T47D (cell line): ENCODE data around the gene ASB18.
"Not testable (repeated sequence)": the region's sequence is repeated elsewhere in the genome, so short reads cannot be mapped to it uniquely, and the experiment has no call there.

Source experiments
- DNase-seq, 2 experiments: peaks; one replicate each; pipeline versions ENCODE4 v3.0.0 to v3.0.0-alpha.2; 2011 to 2012; ENCODE audit warnings: low read depth in 1 of 2, low spot score in 1 of 2
- JUND ChIP-seq: IDR thresholded peaks from 2 replicates; pipeline ENCODE4 v1.6.1; 2012; ENCODE audit warnings: low read depth
- in situ Hi-C: cut with HindIII; loops from 2 replicates; pipeline ENCODE4 v1.10.0; 2016; ENCODE audit warnings: low sequenced_read_pairs, low pct_unique_long_range_greater_than_20kb

The ASB18 gene

DNA sequence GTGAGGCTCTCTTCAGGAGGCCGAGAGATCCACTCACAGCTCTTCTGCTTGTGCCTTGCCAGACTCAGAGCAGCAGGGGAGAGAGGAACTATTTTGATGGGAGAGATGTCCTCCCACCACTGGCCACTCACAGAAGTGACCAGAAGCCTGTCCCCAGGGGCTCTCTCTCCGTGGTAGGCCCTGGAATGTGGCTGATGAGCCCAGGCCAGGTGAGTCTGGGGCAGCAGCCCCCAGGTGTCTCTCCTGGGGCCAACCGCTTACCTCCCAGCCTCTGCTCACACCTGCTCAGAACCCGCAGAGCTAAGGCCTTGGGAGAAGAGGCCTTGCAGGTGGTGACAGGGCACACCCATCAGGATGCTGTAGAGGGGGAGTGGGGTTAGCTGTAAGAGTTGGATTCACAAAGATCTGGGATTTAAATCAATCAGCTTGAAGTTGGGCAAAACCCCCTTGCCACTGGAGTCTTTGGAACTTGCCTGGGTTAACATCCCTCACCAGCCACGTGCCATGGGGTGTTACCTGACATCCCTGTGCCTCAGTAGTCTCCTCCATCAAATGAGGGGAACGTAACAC lies 29.1 kb upstream of the ASB18 start:
- no peak for DNase-seq
- in situ Hi-C loops = no loop called here
- TF ChIP-seq JUND = no peak

DNA sequence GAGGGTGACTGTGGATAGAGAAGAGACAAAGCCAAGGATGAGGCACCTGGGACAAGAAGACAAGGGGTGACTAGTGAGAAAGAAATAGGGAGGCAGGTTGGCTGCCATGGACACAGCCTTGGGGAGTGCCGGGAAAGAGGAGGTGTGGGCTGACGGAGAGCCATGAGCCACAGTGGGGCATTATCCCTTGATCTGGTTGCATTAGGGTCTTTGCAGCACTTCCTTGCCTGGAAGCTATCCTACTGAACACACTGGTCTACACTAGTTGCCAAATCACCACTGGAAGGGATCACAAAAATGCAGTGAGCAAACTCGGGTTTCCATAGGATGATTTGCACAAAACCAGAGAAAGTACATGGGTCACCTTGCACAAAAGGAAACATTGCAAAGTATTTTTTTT lies 27.7 kb upstream of the ASB18 start:
- no peak for TF ChIP-seq JUND
- DNase-seq = no peak
- in situ Hi-C loops = no loop called here

DNA sequence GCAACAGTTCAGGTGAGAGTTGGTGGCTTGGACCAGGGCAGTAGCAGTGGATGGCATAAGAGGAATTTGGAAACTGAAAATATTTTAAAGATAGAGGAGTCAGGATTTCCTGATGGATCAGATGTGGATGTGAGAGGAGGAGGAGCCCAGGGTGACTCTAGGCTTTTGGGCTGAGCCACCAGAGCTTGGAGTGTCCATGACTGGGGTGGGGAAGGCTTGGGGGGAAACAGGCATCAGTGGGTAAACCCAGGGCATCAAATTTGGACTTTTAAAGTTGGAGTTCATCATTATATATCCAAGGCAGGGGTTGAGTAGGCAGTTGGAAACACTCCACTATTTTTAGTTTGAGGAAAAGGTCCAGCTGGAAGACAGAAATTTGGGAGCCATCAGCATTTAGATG lies 27.3 kb upstream of the ASB18 start:
- in situ Hi-C loops = no loop called here
- TF ChIP-seq JUND = no peak
- no peak for DNase-seq

DNA sequence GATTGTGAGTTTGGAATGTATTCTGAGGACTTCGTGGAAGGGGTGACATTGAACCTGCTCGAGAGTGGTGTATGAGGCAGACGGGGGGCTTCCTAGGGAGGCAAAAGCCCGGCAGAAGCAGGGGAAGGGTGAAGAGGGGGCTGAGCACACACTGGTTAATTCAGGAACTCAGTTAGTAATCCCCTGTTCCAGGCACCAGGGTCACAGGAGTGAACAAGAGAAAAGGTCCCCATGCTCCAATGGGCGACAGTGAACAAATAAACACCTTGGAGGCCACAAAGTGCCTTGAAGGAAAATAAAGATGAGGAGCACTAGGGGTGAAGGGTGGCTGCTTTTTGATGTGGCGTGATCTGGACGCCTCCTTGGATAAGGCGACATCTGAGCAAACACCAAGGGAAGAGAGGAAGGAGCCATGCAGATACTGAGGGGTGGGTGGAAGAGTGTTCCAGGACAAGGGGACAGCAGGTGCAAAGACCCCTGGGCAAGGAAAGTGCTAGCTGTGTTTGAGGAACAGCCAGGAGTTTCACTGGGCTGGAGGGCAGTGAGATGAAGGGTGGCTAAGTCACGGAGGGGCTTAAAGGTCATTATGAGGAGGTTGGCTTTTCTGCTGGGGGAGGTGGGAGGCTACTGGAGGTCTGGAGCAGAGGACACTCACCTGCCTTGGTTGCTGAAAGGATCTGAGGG lies 26.7 kb upstream of the ASB18 start:
- in situ Hi-C loops = no loop called here
- no peak for TF ChIP-seq JUND
- DNase-seq = no peak

DNA sequence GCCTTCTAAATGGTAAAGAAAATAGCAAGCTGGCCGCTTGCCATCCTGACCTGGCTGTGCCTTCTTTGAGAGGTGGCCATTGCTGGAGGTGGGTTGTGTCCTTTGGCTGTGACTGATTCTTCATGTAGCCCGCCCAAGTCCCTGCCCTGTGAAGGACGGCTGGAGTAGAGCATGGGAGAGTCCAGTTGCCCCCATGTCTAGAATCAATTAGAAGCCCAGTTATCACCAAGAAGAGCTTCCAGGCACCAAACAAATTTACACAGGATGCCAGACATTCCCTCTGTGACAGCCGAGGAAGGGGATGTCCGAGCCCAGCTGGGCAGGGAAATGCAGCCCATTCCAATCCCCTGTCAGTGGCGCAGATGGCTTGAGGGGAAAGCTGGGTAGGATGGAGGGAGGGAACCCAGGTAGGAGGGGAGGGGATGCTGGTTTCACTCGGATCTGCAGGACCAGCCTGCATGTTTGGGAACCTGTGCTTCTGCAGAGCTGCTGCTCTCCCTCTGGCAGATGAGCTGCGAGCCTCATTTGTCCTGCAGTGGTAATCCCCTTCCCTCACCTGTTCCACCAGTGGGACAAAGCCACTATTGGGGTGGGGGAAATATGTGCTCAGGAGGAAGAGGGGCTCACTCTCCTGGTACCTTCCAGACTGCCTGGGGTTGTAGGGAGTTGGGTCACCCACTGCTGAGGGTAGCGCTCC lies 25.7 kb upstream of the ASB18 start:
- peak in 1 of 2 experiments; percentile 10 for DNase-seq
- no peak for TF ChIP-seq JUND
- in situ Hi-C loops = no loop called here

DNA sequence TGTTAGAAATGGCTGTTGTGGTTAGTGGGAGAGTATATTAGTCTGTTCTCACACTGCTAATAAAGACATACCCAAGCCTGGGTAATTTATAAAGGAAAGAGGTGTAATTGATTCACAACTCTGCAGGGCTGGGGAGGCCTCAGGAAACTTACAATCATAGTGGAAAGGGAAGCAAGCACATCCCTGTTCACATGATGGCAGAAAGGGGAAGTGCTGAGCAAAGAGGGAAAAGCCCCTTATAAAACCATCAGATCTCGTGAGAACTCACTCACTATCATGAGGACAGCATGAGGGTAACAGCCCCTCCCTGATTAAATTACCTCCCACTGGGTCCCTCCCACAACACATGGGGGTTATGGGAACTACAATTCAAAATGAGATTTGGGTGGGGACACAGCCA lies 24.2 kb upstream of the ASB18 start:
- in situ Hi-C loops, DNase-seq: not testable (repeated sequence)

DNA sequence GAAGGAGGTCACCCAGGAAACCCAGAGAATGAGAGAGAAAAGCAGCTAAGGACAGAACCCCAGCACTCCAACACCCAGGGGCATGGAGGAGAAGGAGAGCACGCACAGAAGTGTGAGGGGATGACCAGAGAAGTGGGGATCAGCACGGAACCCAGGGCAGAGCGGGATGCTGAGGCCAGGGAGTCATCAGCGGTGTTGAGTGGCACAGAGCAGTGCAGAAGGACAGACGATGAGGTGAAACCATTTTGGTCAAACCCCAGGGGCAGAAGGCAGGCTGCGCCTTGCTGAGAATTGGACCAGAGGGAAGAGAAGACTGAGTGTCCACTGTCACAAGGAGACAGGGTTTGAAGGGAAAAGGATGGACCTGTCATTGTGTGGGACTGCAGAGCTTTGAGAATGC lies 23.4 kb upstream of the ASB18 start:
- no peak for TF ChIP-seq JUND
- DNase-seq = no peak
- in situ Hi-C loops = no loop called here

DNA sequence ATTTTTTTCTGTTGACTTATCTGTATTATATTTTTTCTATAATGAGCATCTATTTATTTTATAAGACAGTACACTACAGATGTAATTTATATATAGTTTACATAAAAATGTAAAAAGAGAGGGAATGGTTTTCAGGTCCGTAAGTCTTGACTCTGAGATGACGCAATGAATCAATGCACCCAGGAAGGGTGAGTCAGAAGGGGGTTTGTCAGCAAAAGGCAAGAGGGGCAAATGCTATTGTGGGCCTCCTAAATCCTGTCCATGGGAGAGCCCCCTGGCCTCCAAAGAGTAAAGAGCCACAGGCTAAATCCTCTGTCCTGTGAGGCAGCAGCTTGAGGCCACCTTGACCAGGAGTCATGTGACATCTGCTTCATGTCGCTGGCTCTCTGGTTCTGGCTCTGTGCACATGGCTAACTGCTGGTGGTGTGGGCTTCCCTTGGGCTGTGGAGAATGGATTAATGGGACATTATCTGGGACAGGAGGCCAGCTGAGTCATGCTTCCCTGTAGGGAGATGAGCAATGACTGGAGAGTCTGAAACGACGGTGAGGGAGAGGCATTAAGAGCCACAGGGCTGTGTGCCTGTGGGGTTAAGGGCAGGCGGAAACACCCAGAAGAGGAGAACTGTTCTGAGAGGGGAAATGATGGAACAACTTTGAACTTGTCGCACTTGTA lies 22.8 kb upstream of the ASB18 start:
- DNase-seq = no peak
- TF ChIP-seq JUND = no peak
- in situ Hi-C loops = no loop called here

DNA sequence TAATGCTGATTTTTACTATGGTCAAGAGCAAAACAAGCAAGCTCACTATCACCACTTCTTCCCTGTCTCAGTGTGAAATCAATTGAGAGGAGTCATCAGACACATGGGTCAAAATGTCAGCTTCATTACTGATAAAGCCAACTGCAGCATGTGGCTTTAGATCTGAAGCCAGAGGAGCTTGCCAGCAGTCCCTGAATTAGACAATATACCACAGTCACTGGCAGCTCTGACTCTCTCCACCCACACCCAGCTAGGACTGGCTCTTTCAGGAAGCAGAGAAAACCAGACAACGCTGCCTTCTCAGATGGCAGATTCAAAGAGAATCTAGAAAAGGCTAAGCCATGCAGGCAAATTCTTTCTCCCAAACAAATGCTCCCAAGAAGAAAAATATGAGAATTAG lies 20.0 kb upstream of the ASB18 start:
- no peak for TF ChIP-seq JUND
- in situ Hi-C loops = no loop called here
- DNase-seq = no peak

DNA sequence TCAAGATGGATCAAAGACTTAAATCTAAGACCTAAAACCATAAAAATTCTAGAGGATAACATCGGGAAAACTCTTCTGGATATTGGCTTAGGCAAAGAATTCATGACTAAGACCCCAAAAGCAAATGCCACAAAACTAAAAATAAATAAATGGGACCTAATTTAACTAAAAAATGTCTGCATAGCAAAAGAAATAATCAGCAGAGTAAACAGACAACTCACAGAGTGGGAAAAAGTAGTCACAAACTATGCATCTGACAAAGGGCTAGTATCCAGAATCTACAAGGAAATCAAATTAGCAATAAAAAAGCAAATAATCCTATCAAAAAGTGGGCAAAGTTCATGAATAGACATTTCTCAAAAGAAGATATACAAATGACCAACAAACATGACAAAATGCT lies 18.2 kb upstream of the ASB18 start:
- in situ Hi-C loops = no loop called here
- no peak for DNase-seq
- no peak for TF ChIP-seq JUND

DNA sequence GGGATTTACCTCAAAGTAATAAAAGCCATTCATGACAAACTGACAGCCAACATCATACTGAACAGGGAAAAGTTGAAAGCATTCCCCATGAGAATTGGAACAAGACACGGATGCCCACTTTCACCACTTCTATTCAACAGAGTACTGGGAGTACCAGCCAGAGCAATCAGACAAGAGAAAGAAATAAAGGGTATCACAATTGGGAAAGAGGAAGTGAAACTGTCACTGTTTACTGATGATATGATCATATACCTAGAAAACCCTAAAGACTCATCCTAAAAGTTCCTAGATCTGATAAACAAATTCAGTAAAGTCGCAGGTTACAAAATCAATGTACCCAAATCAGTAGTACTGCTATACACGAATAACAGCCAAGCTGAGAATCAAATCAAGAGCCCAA lies 17.2 kb upstream of the ASB18 start:
- DNase-seq = no peak
- TF ChIP-seq JUND = no peak
- in situ Hi-C loops = no loop called here

DNA sequence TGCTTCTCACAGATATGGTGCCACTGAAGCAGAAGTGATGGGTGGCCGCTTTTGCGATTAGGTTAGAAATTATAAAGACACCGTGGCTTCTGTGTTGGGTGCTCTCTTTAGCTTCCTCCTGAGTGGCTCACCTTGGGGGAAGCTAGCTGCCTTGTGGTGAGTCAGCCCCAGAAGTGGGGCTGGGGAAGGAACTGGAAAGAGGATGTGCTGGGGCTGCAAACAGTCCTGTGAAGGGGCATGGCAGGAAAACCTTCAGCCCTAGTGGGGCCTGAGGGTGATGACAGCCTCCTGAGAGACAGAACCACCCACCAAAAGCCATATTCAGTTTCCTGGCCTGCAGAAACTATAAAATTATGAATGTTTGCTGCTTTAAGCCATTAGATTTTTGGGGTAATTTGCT lies 8.9 kb upstream of the ASB18 start:
- DNase-seq = no peak
- no peak for TF ChIP-seq JUND

DNA sequence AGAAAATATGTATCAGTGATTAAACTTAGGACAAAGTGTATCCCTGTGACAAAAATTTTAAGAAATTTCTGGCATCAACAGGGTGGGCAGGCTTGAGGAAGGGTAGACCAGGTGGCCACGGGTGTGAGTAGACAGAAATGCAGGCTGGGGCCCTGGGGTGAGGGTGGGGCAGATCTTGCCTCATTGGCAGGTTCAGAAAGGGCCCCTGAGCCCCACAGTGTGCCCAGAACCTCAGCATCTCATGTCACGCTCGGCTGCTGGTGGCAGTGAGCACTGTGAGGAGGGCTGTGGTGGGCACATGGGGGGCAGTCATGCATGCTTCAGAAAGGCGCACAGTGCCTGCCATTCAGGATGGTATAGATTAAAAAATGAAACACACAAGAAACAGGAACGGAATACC lies 7.6 kb upstream of the ASB18 start:
- in situ Hi-C loops = no loop called here
- TF ChIP-seq JUND = no peak
- no peak for DNase-seq

More for the DNA sequence above, 8.9 kb upstream of the ASB18 start:
- in situ Hi-C loops = no loop called here

DNA sequence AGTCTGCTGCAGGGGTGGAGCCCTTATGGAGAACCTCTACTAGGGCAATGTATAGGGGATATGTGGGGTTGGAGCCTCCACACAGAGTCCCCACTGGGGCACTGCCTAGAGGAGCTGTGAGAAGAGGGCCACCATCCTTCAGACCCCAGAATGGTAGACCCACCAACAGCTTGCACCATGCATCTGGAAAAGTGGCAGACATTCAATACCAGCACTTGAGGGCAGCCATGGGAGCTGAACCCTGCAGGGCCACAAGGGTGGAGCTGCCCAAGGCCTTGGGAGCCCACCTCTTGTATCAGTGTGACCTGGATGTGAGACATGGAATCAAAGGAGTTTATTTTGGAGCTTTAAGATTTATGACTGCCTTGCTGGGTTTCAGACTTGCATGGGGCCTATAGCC lies 5.7 kb upstream of the ASB18 start:
- DNase-seq, in situ Hi-C loops: not testable (repeated sequence)
